Non-pigmented ciliary epithelial cell (primary cell): Measurements from ENCODE around the gene ARID1A.
A peak's percentile ranks its signal among the peaks of the same experiment; 100 is the strongest.
"Not testable (repeated sequence)": the region's sequence is repeated elsewhere in the genome, so short reads cannot be mapped to it uniquely, and the experiment has no call there.

ENCODE experiments used
- DNase-seq: peaks from one replicate; pipeline ENCODE4 v3.0.0-alpha.2; 2010; ENCODE audit warnings: low read depth

ARID1A gene

GRCh38 chr1:26695356-26696118 lies at the start of gene ARID1A:
TSS of gene ARID1A (plus strand) at chr1:26696015. CDS start at chr1:26696404, 389 bp downstream.
- peak; percentile 86 for DNase-seq

GRCh38 chr1:26664802-26665201 lies 31.0 kb upstream of the ARID1A start:
- DNase-seq: no peak

DNA sequence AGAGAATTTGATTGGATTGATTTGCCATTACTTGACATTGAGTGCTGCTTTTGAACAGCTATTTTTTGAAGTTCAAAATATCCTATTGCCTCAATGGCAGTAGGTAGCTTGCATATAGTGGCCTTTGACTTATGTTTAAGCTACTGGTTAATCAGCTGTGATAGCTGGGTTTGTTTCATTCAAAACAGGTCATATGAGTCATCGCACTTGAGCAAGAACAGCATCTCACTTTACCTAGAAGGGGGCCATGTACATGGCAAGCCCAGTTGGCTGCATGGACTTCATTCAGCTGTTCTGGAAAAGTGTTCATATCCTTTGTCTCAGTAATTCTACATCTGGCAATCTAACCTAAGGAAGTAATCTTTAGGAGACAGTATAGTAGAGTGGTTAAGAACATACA lies 29.0 kb upstream of the ARID1A start:
- no peak for DNase-seq

DNA sequence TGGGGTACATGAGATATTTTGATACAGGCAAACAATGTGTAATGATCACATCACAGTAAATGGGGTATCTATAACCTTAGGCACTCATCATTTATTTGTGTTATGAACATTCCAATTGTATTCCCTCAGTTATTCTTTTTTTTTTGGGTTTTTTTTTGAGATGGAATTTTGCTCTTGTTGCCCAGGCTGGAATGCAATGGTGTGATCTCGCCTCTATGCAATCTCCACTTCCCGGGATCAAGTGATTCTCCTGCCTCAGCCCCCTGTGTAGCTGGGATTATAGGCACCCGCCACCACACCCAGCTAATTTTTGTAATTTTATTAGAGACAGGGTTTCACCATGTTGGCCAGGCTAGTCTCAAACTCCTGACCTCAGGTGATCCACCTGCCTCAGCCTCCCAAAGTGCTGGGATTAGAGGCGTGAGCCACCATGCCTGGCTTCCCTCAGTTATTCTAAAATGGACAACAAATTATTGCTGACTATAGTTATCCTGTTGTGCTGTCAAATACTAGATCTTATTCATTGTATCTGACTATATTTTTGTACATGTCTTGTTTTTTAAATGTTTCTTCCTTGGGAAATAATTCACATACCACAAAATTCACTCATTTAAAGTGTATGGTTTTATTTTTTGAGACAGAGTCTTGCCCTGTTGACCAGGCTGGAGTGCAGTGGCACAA lies 27.6 kb upstream of the ARID1A start:
- not testable (repeated sequence) for DNase-seq

DNA sequence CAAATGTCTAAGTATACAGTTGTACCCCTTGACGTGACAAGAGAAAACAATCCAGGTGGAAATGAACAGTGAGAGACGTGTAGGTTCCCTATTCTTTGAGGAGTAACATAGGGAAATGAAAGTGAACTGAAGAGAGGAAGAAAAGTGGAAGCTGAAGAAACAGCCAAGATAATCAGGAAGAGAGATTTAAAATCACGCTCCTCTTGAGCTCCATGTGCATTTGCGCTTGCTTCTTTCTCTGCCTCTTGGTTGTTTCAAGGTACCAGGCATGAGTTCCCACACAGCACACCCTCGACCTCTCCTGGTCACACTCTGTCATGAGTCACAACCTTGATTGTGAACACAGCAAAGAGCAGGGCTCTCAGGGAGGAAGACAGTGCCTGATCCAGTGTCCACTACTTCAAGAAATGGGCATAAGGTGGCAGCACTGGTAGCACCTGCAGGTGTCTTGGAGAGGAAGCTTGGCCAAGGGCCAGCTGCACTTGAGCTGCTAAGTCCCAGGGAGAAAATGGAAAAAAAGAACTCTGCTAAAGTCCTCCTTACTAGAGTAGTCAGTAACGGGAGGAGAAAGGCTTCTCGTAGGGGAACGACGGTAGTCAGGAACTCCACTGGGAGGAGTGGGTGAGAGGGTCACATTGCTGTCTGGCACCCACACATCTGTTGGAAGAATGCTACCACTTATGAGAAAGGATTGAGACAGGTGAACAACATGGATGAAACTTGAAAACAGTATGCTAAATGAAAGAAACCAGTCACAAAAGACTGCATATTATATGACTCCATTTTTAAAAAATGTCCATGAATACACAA lies 18.3 kb upstream of the ARID1A start:
- no peak for DNase-seq

DNA sequence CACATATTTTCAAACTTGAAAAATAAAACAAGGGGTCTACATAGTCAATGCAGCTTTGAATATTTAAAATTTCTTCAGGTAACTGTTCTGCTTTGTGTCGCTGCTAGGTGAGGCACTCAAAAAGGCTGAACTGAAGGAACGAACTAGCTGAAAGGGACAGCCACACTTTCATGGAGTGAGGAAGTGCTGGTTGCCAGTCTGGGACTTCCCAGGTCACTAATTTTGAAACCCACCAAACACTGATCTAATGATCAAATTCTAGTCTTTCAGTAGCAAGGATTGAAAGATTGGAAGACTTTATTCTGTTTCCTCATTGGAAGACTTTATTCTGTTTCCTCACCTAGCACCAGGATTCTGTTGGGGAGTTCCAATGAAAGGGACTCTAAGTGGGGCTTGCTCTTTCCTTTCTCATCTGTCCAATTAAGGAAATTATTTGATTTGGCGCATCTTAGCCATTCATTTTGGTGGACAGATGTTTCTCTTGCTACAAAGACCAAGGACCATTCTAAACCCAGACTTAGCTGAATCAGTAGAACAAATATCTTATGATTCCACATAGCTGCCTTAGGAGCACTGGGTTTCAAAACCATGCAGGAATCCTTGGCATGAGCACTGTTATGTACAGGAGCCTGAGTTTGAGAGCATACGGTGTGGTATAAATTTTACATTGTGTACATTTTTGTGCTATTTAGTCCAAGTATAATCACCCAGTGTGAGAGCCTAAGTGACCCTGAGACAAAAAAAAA lies 10.9 kb upstream of the ARID1A start:
- DNase-seq: no peak

GRCh38 chr1:26686795-26687194 lies 9.0 kb upstream of the ARID1A start:
- no peak for DNase-seq

- DNase-seq: no peak
Measured at GRCh38 chr1:26689504-26689903, 6.3 kb upstream of the ARID1A start.

DNA sequence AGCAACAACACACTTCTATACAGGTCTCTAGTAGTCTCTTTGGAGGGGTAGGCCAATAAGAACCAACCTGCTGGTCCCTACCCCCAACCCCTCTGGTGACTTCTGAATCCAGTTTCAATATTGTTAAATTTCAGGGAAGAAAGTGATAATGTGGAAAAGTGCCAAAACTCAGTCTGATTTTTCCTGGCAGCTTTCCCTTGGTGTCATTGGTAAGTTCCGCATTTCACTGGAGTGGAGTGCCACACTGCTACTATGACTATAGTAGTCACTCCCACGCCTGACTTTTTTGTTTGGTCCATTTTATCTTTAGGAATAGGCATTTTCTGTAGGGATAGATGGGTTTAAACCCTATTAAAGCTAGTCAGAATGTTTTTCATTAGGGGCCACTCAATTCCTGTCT lies 5.7 kb upstream of the ARID1A start:
- DNase-seq: no peak

- DNase-seq: no peak
Measured at GRCh38 chr1:26690576-26691031, 5.2 kb upstream of the ARID1A start.

DNA sequence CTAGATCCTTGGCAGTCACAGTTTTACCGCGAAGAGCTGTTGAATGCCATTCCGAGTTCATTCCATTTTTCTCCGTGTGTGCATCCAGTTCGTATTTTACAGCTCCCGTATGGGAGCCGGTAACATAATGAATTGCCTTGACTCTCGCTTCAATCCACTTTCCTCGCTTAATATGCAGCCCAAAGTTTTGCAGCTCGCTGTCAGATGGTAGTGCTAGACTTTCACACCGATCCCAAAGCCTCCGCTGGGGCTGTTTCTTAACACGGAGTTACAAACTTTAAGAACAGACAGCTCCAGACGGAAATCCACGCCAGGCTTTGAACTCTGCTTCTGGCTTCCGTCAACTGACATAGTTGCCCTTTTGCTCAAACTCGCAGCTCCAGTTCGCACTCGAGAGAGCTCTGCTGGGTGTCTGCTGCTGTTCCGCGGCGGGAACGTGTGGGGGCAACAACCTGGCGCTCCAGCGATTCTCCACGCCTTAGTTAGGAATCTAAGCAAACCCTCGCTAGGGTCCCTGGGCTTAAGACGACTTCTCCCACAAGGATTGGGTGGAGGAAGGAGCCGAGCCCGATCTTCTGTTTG lies 3.5 kb upstream of the ARID1A start:
- peak; percentile 83 for DNase-seq

- peak; percentile 98 for DNase-seq
Measured at GRCh38 chr1:26692793-26693490, 2.9 kb upstream of the ARID1A start.

DNA sequence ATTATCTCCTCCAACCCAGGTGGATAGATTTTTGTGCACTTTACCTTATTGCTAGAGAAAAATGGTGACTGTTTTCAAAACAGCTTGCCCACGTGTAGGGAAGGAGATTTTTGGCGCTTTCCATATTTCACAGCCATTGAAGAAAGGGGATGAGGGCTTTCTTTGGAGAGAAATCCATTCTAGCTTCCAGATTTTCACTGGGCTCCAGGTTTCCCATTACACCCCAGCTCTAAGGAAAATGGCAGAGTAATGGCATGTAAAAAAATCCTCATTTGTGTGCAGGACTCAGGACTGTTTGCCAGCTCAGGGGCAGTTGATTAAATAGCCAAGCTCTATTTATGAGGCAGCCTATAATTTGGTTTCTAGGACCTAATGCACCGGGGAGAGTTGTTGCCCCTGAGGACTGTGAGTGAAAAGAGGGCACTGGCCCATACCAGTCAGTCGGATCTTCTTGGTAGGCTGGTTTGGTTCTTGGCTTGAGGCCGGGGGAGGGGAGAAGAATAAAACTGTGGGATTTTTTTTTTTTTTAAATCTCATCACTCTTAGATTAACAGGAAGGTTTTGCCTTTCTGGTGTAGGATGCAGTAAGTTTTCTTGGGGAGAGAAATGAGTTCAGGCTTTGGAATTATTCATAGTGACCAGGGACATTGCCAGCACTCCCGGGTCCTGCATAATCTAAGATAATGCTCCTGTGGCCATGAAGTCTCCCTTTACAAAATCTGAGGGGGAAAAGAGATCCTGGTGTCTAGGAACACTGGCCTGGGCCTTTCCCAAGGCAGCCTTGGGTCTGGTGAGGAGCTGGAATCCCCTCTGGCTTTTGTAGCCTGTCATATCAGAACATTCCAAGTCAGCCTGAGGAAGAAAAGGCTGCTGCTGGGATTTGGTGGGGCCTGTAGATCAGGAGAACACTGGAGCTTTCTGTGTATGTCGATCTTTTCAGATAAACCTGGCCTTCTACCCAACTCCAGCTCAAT lies 1.9 kb upstream of the ARID1A start:
- DNase-seq: no peak

DNA sequence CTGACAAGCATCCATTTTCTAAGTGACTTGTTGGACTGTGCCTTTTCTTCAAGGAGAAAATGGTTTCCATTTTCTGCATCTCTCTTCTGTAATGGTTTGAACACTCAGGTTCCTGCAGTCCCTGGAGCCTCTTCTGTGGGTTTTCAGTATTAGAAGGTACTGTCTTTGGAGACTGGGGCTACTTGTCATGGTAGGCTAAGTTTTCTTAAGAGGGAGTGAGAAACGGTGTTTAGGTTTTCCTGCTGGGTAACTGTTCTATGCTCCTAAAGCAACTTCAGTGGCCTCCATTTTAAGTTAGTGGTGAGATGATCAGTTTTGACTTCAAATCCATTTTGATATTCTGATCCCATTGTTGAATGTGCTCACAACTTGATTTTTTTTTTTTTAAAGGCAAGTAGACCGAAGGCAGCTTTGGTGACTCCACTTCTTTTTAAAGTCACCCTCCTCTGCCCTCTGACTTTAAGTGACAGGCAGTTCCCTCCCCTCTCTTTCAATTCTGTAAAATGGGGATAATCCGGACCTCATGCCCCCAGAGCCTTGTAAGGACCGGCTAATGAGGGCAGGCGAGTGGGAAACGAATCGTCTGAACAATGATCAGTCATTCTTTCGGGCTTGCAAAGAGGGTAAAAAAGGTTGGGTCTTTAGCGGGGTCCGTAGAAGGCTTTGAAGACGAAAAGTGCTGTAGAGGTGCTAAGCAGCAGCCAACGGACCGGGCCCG lies 1.0 kb upstream of the ARID1A start:
- no peak for DNase-seq

DNA sequence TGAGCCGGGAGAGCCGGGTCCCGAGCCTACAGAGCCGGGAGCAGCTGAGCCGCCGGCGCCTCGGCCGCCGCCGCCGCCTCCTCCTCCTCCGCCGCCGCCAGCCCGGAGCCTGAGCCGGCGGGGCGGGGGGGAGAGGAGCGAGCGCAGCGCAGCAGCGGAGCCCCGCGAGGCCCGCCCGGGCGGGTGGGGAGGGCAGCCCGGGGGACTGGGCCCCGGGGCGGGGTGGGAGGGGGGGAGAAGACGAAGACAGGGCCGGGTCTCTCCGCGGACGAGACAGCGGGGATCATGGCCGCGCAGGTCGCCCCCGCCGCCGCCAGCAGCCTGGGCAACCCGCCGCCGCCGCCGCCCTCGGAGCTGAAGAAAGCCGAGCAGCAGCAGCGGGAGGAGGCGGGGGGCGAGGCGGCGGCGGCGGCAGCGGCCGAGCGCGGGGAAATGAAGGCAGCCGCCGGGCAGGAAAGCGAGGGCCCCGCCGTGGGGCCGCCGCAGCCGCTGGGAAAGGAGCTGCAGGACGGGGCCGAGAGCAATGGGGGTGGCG lies 371 bp downstream of the ARID1A start:
- no peak for DNase-seq

- DNase-seq: no peak
Measured at GRCh38 chr1:26696654-26697430, 1.0 kb downstream of the ARID1A start.

GRCh38 chr1:26697431-26697977 lies 1.7 kb downstream of the ARID1A start:
- no peak for DNase-seq
